Kidney glomerular epithelial cell (primary cell): ENCODE results near the gene SLC1A1.
A peak's percentile ranks its signal among the peaks of the same experiment; 100 is the strongest.
"Not testable (repeated sequence)": the region's sequence is repeated elsewhere in the genome, so short reads cannot be mapped to it uniquely, and the experiment has no call there.

ENCODE experiments used
- DNase-seq: peaks from one replicate; lab custom pipeline; 2025; lab: John Stamatoyannopoulos, UW

SLC1A1 gene

GRCh38 chr9:4506490-4506889 lies 16.2 kb downstream of the SLC1A1 start:
- DNase-seq = no peak

GRCh38 chr9:4507306-4508130 lies 17.2 kb downstream of the SLC1A1 start:
- no peak for DNase-seq

GRCh38 chr9:4508246-4508906 lies 18.1 kb downstream of the SLC1A1 start:
- DNase-seq = peak; percentile 95

DNA sequence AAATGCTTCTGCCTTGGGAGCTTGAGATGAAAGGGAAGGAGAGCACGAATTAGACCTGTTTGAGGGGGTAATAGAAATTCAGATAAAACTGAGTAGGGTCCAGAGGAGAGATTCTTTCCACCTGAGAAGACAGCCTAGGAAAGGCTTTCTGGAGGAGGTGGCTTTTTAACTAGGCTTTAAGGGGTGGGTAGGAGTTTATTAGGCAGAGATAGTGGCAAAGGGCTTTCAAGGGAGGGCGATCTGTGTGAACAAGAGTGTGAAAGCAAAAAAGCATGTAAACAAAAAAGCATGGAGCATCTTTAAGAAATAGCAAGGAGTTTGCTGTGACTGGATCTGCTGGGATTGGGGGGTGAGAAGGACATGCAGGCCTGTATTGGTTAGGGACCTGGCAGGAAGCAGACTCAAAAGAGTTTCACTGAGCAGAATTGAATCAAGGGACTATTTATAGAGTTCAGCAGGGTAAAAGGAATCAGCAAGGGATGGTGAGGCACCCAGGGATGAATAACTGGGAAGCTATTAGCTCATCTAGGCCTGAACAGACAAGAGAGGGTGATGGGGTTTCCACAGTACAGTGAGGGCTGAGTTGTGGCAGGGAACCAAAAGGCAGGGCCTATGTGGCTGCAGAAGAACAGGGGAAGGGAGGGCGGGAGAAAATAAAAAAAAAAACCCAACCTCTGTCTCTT lies 18.8 kb downstream of the SLC1A1 start:
- DNase-seq = peak; percentile 73

DNA sequence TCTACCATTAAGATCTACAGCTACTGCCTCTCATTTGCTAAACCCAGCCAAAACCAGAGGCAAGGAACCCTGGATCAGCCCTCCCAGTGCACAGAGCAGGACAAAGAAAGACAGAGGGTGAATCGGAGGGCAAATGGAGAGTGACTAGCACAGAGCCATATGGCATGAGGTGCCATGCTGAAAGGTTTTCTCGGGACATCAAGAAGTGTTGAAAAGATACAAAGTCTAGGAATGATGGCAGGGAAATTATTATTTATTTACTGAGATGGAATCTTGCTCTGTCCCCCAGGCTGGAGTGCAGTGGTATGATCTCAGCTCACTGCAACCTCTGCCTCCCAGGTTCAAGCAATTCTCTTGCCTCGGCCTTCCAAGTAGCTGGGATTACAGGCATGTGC lies 19.3 kb downstream of the SLC1A1 start:
- no peak for DNase-seq

- DNase-seq = no peak
Measured at GRCh38 chr9:4510546-4511322, 20.5 kb downstream of the SLC1A1 start.

- DNase-seq = no peak
Measured at GRCh38 chr9:4514252-4515128, 24.2 kb downstream of the SLC1A1 start.

DNA sequence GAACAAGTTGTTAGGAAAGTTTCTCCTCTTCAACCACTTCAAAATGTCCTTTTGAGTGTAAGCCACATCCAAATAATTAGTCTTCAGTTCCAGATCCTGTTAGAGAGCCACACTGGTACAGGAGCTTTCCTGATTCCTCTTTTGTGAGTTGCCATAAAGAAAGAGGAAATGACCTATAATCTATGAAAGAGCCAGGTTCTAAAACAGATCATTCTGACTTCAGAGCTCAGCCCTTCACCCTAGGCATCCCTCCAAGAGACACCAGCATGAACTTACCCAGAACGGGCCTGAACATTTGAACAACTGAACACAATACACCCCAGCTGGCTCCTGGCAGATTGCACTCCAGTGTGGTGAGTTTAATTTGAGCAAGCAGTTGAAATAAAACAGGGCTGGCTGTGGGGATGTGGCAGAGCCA lies 25.7 kb downstream of the SLC1A1 start:
- no peak for DNase-seq

DNA sequence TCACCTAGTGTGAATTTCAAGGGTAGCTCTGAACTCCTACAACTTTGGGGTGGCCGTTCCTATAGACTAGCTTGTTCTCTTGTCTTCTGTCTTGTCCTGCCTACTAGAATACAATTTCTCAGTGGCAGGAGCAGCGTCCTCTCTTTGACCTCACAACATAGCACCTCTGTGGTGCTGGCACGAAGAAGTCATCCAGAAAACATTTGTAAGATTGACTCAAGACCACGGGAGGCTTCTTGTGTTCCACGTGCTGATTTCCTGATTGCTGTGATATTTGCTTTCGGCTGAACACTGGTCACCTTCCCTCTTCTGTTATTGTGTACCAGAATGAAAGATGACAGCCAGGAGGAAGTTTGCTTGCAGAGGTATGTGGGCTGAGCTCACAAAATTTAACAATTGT lies 27.0 kb downstream of the SLC1A1 start:
- DNase-seq = peak; percentile 26

GRCh38 chr9:4519604-4520003 lies 29.3 kb downstream of the SLC1A1 start:
- no peak for DNase-seq

- DNase-seq = no peak
Measured at GRCh38 chr9:4520055-4520454, 29.8 kb downstream of the SLC1A1 start.

GRCh38 chr9:4530375-4530774 lies 40.1 kb downstream of the SLC1A1 start:
- DNase-seq = peak; percentile 55

GRCh38 chr9:4530831-4531230 lies 40.6 kb downstream of the SLC1A1 start:
- DNase-seq = not testable (repeated sequence)

DNA sequence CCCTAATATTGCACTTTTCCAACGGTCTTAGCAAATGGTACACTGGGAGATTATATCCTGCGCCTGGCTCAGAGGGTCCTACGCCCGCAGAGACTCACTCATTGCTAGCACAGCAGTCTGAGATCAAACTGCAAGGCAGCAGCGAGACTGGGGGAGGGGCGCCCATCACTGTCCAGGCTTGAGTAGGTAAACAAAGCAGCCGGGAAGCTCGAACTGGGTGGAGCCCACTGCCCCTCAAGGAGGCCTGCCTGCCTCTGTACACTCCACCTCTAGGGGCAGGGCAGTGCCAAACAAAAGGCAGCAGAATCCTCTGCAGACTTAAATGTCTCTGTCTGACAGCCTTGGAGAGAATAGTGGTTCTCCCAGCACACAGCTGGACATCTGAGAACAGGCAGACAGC lies 41.1 kb downstream of the SLC1A1 start:
- DNase-seq = not testable (repeated sequence)

- DNase-seq = not testable (repeated sequence)
Measured at GRCh38 chr9:4533881-4534280, 43.6 kb downstream of the SLC1A1 start.

- DNase-seq = not testable (repeated sequence)
Measured at GRCh38 chr9:4536196-4536595, 45.9 kb downstream of the SLC1A1 start.

- DNase-seq = no peak
Measured at GRCh38 chr9:4537581-4537980, 47.3 kb downstream of the SLC1A1 start.

DNA sequence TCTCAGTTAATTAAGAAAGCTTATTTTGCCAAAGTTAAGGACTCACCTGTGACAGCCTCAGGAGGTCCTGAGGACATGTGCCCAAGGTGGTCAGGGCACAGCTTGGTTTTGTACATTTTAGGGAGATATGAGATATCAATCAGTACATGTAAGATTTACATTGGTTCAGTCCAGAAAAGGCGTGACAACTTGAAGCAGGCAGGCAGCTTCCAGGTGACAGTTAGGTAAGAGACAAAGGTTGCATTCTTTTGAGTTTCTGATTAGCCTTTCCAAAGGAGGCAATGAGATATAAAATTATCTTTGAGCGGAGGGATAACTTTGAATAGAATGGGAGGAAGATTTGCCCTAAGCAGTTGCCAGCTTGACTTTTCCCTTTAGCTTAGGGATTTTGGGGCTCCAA lies 47.8 kb downstream of the SLC1A1 start:
- DNase-seq = no peak

- no peak for DNase-seq
Measured at GRCh38 chr9:4538621-4539020, 48.4 kb downstream of the SLC1A1 start.

- no peak for DNase-seq
Measured at GRCh38 chr9:4540425-4540824, 50.2 kb downstream of the SLC1A1 start.

- DNase-seq = no peak
Measured at GRCh38 chr9:4541281-4541680, 51.0 kb downstream of the SLC1A1 start.
